Skin of body (tissue), 2 donors: ENCODE results near the gene ZNF469. TPM values are rescaled to one million over a fixed set of nuclear protein-coding genes. Genes with fewer than 3 reads are reported as not detected.

Experiments
- DNase-seq: peaks from one replicate; lab custom pipeline; 2025; lab: John Stamatoyannopoulos, UW
- total RNA-seq: library from RNA; depleted of rRNA; stranded (reverse); fragments of >200 nt; gene quantifications from one replicate; pipeline ENCODE4 v1.2.3, GENCODE V29; 2014

ZNF469 gene
- total RNA-seq, 1 donor from 2014 or later = 4.6 TPM

GRCh38 chr16:88376835-88377726, 5.7 kb upstream of the ZNF469 start:
- no peak for DNase-seq

GRCh38 chr16:88377961-88378360, 4.8 kb upstream of the ZNF469 start:
- DNase-seq = no peak

- no peak for DNase-seq
These were observed 4.4 kb upstream of the ZNF469 start for GRCh38 chr16:88378401-88378800.

- no peak for DNase-seq
These were observed 3.7 kb upstream of the ZNF469 start for GRCh38 chr16:88378836-88379693.

GRCh38 chr16:88379694-88380040, 3.1 kb upstream of the ZNF469 start:
- DNase-seq = no peak

GRCh38 chr16:88380099-88380498, 2.7 kb upstream of the ZNF469 start:
- no peak for DNase-seq

- DNase-seq = no peak
These were observed 2.1 kb upstream of the ZNF469 start for GRCh38 chr16:88380619-88381018.

- DNase-seq = no peak
These were observed 823 bp upstream of the ZNF469 start for GRCh38 chr16:88381820-88382451.

- DNase-seq = no peak
These were observed 852 bp downstream of the ZNF469 start for GRCh38 chr16:88383401-88384221.

GRCh38 chr16:88384222-88385111, 1.7 kb downstream of the ZNF469 start:
- no peak for DNase-seq

GRCh38 chr16:88385112-88385594, 2.4 kb downstream of the ZNF469 start:
- DNase-seq = no peak

GRCh38 chr16:88385831-88386815, 3.4 kb downstream of the ZNF469 start:
- no peak for DNase-seq

- DNase-seq = no peak
These were observed 4.5 kb downstream of the ZNF469 start for GRCh38 chr16:88387180-88387765.

- DNase-seq = no peak
These were observed 5.3 kb downstream of the ZNF469 start for GRCh38 chr16:88387941-88388627.

- no peak for DNase-seq
These were observed 6.4 kb downstream of the ZNF469 start for GRCh38 chr16:88389191-88389590.

- DNase-seq = no peak
These were observed 6.9 kb downstream of the ZNF469 start for GRCh38 chr16:88389621-88390160.

- DNase-seq = no peak
These were observed 7.5 kb downstream of the ZNF469 start for GRCh38 chr16:88390265-88390664.
